CD4-positive, alpha-beta T cell (primary cell): ENCODE data around the gene PRR13. TPM values are rescaled to one million over a fixed set of nuclear protein-coding genes. Genes with fewer than 3 reads are reported as not detected.

Experiments used
- ATAC-seq: fragments of 200-7000 bp; cut with Tn5 transposase; one replicate; pipeline ENCODE4 v1.10.0; 2022; ENCODE audit warnings: mild to moderate bottlenecking; ENCODE audit not compliant: poor library complexity
- CTCF ChIA-PET: fragments of 350-600 bp; sonication (Branson Sonifier 250); formaldehyde crosslinking; loops from one replicate; lab custom pipeline; 2021; ENCODE audit warnings: antibody characterized with exemption, inconsistent platforms; lab: Charles Lee
- POLR2A ChIA-PET: fragments of 350-600 bp; sonication (Branson Sonifier 250); formaldehyde crosslinking; loops from one replicate; lab custom pipeline; 2021; ENCODE audit warnings: antibody characterized with exemption, inconsistent platforms; lab: Charles Lee
- DNase-seq, 14 experiments: peaks; one replicate each; pipeline ENCODE4 v3.0.0-alpha.2; 2013 to 2020; ENCODE audit warnings: mixed read lengths in 2 of 14
- H3K27ac ChIP-seq, 2 donors: one replicate each; pipeline versions ENCODE4 v1.5.1 to v1.7.0; 2013; ENCODE audit warnings: low read length in 2 of 2, low read depth in 1 of 2, mild to moderate bottlenecking in 1 of 2
- H3K27me3 ChIP-seq, 2 experiments: 1 replicate in 1 of 2; 2 replicates in 1 of 2; pipeline versions ENCODE4 v1.6.1 to v1.7.0; 2013; ENCODE audit warnings: low read length in 2 of 2, control low read depth in 1 of 2, mild to moderate bottlenecking in 1 of 2, moderate library complexity in 1 of 2; ENCODE audit not compliant: insufficient read depth in 2 of 2, control insufficient read depth in 1 of 2
- H3K36me3 ChIP-seq: one replicate; pipeline ENCODE4 v1.6.1; 2013; ENCODE audit warnings: low read length, control low read depth; ENCODE audit not compliant: insufficient read depth
- H3K4me1 ChIP-seq: one replicate; pipeline ENCODE4 v1.6.1; 2013; ENCODE audit warnings: low read length, control low read depth; ENCODE audit not compliant: insufficient read depth
- H3K4me3 ChIP-seq: one replicate; pipeline ENCODE4 v1.5.1; 2013; ENCODE audit warnings: mild to moderate bottlenecking, low read length, moderate library complexity
- H3K9me3 ChIP-seq, 2 experiments: 1 replicate in 1 of 2; 2 replicates in 1 of 2; pipeline versions ENCODE4 v1.6.1 to v1.7.0; 2013; ENCODE audit warnings: low read length in 2 of 2, mild to moderate bottlenecking in 2 of 2, control low read depth in 1 of 2, moderate library complexity in 1 of 2; ENCODE audit not compliant: control insufficient read depth in 1 of 2, insufficient read depth in 1 of 2
- H3K27ac Mint-ChIP-seq: one replicate; pipeline ENCODE4 v1.8.0; 2020; ENCODE audit warnings: mixed read lengths
- H3K27me3 Mint-ChIP-seq: one replicate; pipeline ENCODE4 v1.8.0; 2021; ENCODE audit warnings: mixed read lengths
- H3K36me3 Mint-ChIP-seq: one replicate; pipeline ENCODE4 v1.8.0; 2021; ENCODE audit warnings: low read depth, mixed read lengths
- H3K4me1 Mint-ChIP-seq: one replicate; pipeline ENCODE4 v1.8.0; 2021; ENCODE audit warnings: low read depth, mixed read lengths
- H3K4me3 Mint-ChIP-seq: one replicate; pipeline ENCODE4 v1.8.0; 2020; ENCODE audit warnings: mild to moderate bottlenecking, mixed read lengths
- H3K9me3 Mint-ChIP-seq: one replicate; pipeline ENCODE4 v1.8.0; 2020; ENCODE audit warnings: mixed read lengths
- CTCF ChIP-seq: fragments of 200-600 bp; IDR thresholded peaks from one replicate; pipeline ENCODE4 v1.8.0; 2022; ENCODE audit warnings: antibody characterized with exemption, mild to moderate bottlenecking
- intact Hi-C, 2 experiments: fragments of 100-400 bp; cut with DNase I in 1 of 2; cut with micrococcal nuclease in 1 of 2; formaldehyde crosslinking; loops; one replicate each; pipeline versions ENCODE4 v1.15.1 to v1.9.0; 2023 to 2025; cut with DNase I, micrococcal nuclease
- total RNA-seq, 174 experiments: library from RNA in 2 of 174; stranded (reverse) in 2 of 174; gene quantifications; one replicate each; pipeline ENCODE4 v1.2.3 and lab custom pipeline; 2021 to 2026

Gene PRR13
- total RNA-seq, 2 experiments from 2014 or later = 133 to 142 TPM

DNA sequence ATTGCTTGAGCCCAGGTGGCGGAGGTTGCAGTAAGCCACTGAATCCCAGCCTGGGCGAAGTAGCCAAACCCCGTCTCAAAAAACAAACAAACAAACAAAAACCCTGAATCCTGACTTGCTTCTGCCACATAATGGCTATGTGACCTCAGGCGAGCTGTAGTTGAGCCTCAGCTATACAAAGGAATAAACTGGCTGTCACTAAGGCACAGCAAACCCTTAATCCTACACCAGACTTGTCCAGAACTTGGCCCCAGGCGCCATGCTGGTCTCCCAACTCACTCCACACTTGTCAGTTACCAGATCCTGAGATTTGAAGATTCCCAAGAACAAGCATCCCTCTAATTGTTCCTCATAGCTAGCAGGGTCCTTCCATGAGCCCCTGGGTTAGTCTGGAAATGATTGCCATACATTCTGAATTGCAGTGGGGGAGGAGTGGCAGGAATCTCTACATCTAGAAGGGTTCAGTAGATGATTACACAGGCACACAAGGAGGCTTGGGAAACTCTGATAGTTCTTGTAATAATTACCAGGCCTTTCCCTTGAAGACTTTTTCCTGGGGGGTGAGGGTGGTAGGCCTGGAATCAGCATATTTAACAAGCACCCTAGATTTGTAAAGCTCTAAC is 47.8 kb downstream of the PRR13 start:
- Histone ChIP-seq H3K9me3 (no peaks in the 10 kb centered on the region), H3K4me3 (no peak overlapping the region), H3K36me3 (peaks cover 31% of the 10 kb centered on the region), H3K27ac (no peak overlapping the region), H3K4me1 (peaks cover 27% of the 10 kb centered on the region), H3K27me3 (no peaks in the 10 kb centered on the region)
- CTCF ChIA-PET = interaction anchor here (1.4 to 1.9 kb wide), 2 partner anchors 11 to 19 kb away, joined by 4 to 5 read pairs; no protein-coding TSS in a partner anchor
- POLR2A ChIA-PET = interaction anchor here (0.6 to 5.6 kb wide), 5 partner anchors 11 to 87 kb away, joined by 3 to 53 read pairs (median 3); partner anchors contain the start of genes MAP3K12 and TARBP2
- H3K4me3 Mint-ChIP-seq = peak overlapping the region; percentile 7
- intact Hi-C loops = no loop called here
- DNase-seq (no peak), ATAC-seq (no peak)
- no peaks in the 10 kb centered on the region for H3K27me3 Mint-ChIP-seq
- H3K27ac Mint-ChIP-seq = peak overlapping the region; percentile 53
- no peaks in the 10 kb centered on the region for H3K9me3 Mint-ChIP-seq
- H3K4me1 Mint-ChIP-seq = peaks cover 31% of the 10 kb centered on the region
- peaks cover 37% of the 10 kb centered on the region for H3K36me3 Mint-ChIP-seq
- TF ChIP-seq CTCF = no peak

GRCh38 chr12:53492188-53492587 is 50.7 kb downstream of the PRR13 start:
- Mint-ChIP-seq H3K27me3 (no peaks in the 10 kb centered on the region), H3K36me3 (peaks cover 22% of the 10 kb centered on the region), H3K4me3 (peak overlapping the region; percentile 92), H3K9me3 (no peaks in the 10 kb centered on the region), H3K4me1 (peaks cover 45% of the 10 kb centered on the region), H3K27ac (peak overlapping the region; percentile 92)
- Histone ChIP-seq H3K4me1 (peaks cover 27% of the 10 kb centered on the region), H3K4me3 (no peak overlapping the region), H3K36me3 (peaks cover 4% of the 10 kb centered on the region), H3K27me3 (no peaks in the 10 kb centered on the region), H3K27ac (peak overlapping the region; percentile 69 to 94), H3K9me3 (no peaks in the 10 kb centered on the region)
- DNase-seq (peak in 2 of 14 experiments; percentile 37 to 51), ATAC-seq (no peak)
- POLR2A ChIA-PET = interaction anchor here (1.0 to 5.6 kb wide), 5 partner anchors 8 to 113 kb away, joined by 3 to 53 read pairs (median 5); partner anchors contain the start of genes MAP3K12, SP1 and TARBP2
- CTCF ChIA-PET = interaction anchor here (0.6 to 1.4 kb wide), 3 partner anchors 10 to 71 kb away, joined by 4 read pairs; no protein-coding TSS in a partner anchor
- intact Hi-C loops = no loop called here
- no peak for TF ChIP-seq CTCF

GRCh38 chr12:53492830-53493609 is 51.5 kb downstream of the PRR13 start:
- Histone ChIP-seq H3K27me3 (no peaks in the 10 kb centered on the region), H3K4me1 (peaks cover 29% of the 10 kb centered on the region), H3K9me3 (no peaks in the 10 kb centered on the region), H3K4me3 (peak overlapping the region; percentile 69), H3K36me3 (no peaks in the 10 kb centered on the region), H3K27ac (peak overlapping the region; percentile 69 to 94)
- intact Hi-C loops = no loop called here
- ChIA-PET CTCF (interaction anchor here (0.9 to 1.7 kb wide), 4 partner anchors 16 to 172 kb away, joined by 3 to 4 read pairs (median 4); partner anchors contain the start of gene AAAS), POLR2A (interaction anchor here (0.7 to 5.6 kb wide), 11 partner anchors 7 to 273 kb away, joined by 3 to 53 read pairs (median 5); partner anchors contain the start of genes MAP3K12, SP1 and TARBP2)
- Mint-ChIP-seq H3K36me3 (peaks cover 15% of the 10 kb centered on the region), H3K9me3 (no peaks in the 10 kb centered on the region), H3K4me3 (peak overlapping the region; percentile 92), H3K27me3 (no peaks in the 10 kb centered on the region), H3K4me1 (peaks cover 50% of the 10 kb centered on the region), H3K27ac (peak overlapping the region; percentile 92)
- ATAC-seq = peak; percentile 89
- no peak for TF ChIP-seq CTCF
- peak; percentile 69 to 94 (median 82) for DNase-seq
